Measurements from ENCODE around the gene TAF11.

DNA sequence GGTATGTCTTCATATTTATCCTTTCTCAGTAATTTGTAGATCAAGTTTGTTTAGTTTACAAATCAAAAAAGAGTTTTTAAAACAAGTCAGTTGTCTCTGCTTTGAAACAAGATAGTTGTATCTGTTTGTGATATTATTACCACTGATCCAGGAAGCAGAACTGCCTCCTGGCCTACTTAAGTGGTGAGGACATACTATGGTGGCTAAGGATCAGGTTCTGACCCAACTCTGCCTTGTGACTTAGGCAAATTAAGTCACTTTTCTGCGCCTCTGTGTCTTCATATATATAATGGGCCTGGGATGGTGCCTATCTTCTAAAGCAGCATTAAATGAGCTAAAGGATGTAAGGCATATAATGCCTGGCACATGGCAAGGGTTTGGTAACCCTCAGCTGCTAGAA is 9.9 kb upstream of the TAF11 start:
- TF ChIP-seq POLR2AphosphoS5 (IDR thresholded peaks at IDR 0.05; ENCODE audit: low read depth, low read length) (no peak), SIN3A (IDR thresholded peaks at IDR 0.05; ENCODE audit: borderline replicate concordance, insufficient read depth, low read length) (no peak), TAF1 (IDR thresholded peaks at IDR 0.05; ENCODE audit: borderline replicate concordance, insufficient read depth, low read length) (no peak), FOXP2 (optimal IDR thresholded peaks at IDR 0.05; ENCODE audit: borderline replicate concordance, extremely low read depth, extremely low read length, insufficient read depth) (no peak)
- TF ChIP-seq, protein P1, sequence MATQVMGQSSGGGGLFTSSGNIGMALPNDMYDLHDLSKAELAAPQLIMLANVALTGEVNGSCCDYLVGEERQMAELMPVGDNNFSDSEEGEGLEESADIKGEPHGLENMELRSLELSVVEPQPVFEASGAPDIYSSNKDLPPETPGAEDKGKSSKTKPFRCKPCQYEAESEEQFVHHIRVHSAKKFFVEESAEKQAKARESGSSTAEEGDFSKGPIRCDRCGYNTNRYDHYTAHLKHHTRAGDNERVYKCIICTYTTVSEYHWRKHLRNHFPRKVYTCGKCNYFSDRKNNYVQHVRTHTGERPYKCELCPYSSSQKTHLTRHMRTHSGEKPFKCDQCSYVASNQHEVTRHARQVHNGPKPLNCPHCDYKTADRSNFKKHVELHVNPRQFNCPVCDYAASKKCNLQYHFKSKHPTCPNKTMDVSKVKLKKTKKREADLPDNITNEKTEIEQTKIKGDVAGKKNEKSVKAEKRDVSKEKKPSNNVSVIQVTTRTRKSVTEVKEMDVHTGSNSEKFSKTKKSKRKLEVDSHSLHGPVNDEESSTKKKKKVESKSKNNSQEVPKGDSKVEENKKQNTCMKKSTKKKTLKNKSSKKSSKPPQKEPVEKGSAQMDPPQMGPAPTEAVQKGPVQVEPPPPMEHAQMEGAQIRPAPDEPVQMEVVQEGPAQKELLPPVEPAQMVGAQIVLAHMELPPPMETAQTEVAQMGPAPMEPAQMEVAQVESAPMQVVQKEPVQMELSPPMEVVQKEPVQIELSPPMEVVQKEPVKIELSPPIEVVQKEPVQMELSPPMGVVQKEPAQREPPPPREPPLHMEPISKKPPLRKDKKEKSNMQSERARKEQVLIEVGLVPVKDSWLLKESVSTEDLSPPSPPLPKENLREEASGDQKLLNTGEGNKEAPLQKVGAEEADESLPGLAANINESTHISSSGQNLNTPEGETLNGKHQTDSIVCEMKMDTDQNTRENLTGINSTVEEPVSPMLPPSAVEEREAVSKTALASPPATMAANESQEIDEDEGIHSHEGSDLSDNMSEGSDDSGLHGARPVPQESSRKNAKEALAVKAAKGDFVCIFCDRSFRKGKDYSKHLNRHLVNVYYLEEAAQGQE (IDR thresholded peaks at IDR 0.05; ENCODE audit: insufficient read depth in 1 of 2, low read depth in 2 of 2, low read length in 2 of 2), result no peak
